HG02610 (cell line): ENCODE measurements around the gene D2HGDH.
"Not testable (repeated sequence)": the region's sequence is repeated elsewhere in the genome, so short reads cannot be mapped to it uniquely, and the experiment has no call there.

Experiments
- ATAC-seq: cut with Tn5 transposase; IDR thresholded peaks from one replicate; pipeline ENCODE4 v1.9.1; 2021; ENCODE audit warnings: mild to moderate bottlenecking, moderate library complexity; ENCODE audit not compliant: unreplicated experiment

D2HGDH gene

DNA sequence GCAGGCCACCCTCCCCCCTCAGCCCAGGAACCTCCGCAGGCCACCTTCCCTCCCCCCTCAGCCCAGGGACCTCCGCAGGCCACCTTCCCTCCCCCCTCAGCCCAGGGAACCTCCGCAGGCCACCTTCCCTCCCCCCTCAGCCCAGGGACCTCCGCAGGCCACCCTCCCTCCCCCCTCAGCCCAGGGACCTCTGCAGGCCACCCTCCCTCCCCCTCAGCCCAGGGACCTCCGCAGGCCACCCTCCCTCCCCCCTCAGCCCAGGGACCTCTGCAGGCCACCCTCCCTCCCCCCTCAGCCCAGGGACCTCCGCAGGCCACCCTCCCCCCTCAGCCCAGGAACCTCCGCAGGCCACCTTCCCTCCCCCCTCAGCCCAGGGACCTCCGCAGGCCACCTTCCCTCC, 71.8 kb downstream of the D2HGDH start:
- ATAC-seq: not testable (repeated sequence)

DNA sequence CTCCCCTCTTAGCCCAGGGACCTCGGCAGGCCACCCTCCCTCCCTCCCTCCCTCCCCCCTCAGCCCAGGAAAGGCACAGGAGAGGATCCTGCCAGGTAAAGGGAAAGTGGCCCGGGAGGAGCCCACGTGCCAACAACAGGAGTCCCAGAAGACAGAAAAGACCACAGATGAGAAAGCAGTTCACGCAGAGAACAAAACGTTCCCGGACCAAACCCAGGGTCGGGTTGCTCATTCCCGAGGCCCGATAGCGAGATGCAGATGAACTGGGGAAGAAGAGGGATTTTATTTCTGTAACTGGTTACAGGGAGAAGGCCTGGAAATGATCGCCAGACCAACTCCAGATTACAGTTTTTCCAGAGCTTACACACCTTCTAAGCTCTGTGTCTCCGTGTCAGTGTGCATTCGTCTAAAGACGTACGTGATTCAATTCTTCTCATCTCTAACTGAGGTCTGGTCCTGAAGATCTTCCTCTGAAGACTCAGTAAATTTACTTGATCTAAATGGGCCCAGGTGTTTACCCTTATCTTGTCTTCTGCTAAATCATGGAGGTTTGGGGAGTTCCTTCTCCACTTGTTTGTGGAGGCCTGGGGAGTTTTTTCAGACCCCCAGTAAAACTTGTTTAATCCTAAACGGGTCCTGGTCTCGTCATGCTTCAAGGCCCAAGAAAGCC, 73.8 kb downstream of the D2HGDH start:
- no peak for ATAC-seq

DNA sequence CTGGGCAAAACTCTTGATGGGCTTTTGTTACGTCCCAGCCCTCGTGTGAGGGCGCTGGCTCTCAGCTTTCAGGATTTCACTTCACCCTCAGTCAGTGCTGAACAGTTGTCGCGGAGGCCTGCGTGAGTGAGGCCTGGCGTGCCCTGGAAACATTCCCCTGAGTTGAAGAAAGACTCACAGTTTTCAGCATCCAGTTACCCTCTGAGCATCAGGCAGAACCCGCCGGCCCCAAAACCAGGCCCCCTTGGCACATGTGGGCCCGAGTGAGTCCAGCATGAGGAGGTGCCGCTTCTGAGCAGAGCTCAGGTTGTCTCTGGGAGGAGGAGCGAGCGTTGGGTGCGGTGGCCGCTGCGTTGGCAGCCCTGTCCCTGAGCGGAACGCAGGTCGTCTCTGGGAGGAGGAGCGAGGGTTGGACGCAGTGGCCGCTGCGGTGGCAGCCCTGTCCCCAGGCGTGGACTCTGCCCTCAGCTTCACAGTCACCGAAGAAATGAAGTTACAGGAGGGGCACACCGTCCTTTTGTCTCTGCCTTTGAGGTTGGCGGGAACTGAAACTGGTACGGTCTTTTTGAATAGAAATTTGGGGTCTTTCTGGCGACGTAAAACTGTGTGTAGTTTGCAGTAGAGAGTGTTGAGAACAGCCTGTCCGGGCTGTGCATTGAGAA, 74.4 kb downstream of the D2HGDH start, which contains the start of gene NEU4:
NEU4 (plus strand) TSS at position 473 of the 662 bp plus-strand sequence. CDS start 5,292 bp downstream, outside the sequence.
- ATAC-seq: no peak

DNA sequence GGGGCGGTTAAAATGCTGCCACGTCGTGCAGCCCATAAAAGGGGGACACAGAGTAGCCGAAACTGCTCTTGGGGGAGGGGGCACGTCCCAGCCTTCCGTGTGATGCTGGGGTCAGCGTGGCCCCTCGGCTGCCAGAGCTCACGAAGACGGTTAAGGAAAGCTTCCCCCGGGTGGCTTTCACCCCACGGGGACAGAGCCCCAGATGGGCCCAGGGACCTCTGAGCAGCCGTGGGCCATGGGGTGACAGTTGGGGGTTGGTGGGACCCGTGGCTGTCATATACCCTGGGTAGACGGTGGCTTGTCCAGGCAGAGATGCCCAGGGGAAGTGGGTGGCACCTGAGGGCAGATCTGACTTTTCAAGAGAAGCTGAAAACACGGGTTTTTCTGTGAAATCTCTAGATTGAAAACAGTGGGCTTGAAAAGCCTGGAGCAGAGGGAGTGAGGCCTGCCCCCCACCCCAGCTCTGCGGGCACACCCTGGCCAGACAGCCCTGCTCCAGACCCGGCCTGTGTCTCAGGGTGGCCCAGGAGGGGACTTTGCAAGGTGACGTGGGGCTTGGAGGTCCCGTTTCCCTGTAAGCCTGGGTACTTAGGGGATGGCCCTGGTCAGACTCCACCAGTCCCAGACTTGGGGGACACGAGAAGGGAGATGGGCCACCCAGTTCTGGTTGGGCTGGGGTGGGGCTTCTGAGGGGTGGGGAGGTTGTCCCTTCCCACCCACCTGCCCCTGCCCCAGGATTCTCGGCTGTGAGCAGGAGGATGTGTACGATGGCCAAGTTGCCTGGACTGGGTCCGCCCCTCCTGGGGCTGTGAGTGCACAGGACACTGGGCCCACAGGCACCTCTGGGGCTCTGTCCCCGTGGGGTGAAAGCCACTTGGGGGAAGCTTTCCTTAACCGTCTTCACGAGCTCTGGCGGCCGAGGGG, 75.2 kb downstream of the D2HGDH start:
- no peak for ATAC-seq

DNA sequence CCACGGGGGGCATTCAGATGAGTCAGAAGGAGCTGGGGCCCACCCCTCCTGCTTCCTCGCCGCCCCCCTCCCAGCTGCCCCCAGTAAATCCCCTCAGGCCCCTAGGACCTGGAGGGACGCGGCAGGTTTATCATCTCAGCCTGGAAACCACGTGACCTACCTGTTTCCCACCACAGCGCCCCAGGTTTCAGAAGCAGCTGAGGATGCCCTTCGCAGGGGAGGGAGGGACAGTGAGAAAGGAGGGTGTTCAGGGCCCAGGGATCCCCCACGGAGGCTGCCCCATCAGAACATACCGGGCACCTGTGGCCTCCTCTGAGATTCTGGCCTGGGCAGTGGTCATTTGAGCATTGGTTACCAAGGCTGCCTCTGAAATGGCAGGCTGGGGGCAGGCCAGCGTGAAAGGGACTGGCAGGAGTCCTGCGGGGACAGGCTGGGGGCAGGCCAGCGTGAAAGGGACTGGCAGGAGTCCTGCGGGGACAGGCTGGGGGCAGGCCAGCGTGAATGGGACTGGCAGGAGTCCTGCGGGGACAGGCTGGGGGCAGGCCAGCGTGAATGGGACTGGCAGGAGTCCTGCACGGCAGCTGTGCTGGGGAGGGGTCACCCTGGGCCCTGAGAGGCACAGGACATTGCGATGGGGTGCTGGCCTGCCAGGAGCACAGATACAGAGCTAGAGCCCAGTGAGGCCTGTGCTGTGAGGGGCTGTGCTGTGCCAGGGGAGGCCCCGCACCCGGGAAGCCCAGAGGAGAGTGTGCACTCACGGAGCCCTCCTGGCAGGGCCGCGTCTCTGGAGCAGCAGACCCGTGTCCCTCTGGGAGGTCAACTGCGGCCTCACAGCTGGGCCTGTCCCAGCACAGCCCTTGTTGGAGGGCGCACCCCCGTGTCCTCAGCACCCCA, 76.1 kb downstream of the D2HGDH start:
- ATAC-seq: no peak

DNA sequence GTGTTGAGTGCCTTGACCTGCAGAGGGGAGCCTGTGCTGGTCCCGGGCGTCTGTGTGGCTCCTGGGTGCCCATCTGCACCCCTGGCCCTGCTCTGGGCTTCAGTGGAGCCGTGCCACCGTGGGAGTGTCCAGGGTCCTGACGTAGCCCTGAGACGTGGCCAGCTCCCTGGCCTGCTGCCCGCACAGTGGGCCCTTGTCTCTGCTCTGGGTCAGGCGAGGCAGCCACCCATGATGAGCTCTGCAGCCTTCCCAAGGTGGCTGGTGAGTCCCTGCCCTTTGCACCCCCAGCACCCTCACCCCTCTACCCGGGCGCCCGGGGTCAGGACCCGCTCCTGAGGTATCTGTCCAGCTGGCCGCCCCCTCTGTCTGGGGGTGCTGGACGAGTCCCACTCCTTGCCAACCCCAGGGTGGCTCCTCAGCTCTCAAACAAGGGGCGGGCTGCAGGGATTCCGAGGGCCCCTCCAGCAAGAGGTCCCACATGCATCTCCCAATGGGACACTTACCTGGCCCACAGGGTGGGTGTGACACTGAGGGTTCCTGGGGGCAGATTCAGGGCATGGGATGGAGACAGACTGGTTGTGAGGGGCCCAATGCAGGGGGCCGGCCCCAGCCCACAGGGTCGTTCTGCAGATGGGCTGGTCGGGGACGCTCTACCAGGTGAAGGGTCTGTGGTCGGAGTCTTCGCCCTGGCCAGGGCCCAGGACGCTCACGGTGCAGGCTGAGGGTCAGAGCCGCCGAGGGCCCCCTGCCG, 76.9 kb downstream of the D2HGDH start:
- no peak for ATAC-seq

DNA sequence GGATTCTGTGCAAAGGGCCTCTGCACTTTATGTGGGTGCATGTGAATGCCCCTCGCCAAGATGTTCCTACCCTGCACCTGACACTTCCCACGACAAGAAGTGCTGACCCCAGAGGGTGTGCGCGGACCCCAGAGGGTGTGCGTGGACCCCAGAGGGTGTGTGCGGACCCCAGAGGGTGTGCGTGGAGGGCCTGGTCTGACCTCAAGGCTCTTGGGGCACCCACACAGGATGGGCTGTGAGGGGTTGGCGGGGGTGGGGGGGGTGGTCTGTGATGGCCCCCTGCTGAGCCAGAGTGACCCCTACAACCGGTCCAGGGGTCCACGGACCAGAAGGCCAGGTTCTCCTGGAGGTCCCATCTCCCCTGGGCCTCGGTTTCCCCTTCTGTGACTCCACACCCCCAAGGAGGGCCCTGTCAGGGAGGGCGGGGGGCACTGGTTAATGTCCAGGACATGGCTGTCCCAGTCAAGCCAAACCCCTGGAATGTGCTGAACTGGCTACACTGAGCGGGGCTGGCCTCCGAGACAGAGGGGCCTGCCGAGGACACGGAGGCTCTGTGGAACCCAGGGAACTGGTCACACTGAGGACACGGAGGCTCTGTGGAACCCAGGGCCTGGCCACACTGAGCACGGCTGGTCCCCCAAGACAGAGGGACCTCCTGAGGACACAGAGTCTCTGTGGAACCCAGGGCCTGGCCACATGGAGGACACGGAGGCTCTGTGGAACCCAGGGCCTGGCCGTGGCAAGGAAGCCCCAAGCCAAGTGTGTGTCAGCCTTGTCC, 77.7 kb downstream of the D2HGDH start:
- no peak for ATAC-seq

DNA sequence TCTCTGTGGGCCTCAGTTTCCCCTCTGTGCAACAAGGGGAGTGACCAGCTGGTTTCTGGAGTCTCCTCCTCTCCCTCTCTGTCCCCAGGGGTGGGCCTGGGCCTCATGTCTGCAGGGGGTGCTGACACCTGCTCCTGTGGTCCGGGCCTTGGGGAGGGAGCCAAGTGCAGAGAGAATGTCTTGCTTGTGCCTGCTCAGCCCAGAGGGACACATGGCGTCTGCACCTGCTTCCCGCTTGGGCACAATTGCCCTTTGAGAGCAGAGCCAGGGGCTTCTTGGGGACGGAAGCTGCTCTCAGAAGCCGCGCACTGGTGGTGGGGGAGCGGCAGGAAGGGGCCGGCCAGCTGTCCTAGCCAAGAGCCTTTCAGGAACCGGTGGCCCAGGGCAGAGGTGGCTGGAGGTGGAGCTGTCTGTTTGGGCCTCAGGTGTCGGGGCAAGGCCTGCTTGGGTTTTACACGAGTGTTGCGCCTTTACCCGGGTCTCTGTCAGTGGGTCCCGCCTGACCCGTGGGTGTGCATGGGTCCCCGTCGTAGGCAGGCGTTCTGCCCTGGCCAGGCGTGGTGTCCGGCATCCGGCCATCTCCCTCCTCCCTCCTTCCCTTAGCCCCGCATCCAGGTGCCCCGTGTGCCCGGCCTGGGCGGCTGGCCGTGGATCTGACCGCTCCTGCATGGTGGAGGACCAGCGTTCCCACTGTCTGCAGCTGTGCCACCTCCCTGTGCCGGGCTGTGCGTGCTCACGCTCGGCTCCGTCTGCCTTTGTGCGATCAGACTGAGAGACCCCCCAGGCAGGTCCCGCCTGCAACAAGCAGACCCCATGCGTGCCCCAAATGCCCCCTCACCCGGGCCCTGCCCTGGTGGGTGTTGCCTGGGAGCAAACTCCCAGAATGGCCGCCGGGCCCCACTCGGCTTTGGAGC, 78.6 kb downstream of the D2HGDH start:
- no peak for ATAC-seq

DNA sequence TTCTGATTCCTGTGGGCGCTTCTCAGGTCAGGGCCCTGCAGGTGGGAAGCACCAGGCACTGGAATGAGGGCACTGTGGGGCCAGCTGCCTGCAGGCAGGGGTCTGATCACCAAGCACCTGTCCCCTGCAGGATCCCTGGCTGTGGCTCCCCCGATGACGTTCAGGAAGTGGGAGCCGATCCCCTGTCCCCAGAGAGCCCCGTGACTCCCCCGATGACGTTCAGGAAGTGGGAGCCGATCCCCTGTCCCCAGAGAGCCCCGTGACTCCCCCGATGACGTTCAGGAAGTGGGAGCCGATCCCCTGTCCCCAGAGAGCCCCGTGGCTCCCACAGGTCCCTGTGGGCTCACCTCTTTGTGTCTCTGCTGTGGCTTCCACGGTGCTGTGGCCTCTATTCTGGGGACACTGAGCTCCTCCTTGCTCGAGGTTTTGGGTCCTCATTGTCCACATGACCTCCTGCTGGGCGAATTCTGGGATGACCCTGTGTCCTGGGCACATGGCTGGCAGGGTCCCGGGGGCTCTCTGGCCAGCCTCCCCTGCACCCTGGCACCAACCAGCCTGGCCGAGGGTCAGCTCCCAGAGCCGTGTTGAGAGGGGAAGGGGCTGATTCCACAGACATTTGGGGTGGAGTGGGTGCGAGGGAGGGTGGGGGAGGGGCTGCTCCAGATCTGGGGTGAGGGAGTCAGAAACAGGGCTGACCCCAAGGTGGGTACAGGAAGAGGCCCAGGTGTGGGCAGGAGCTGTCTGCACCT, 79.4 kb downstream of the D2HGDH start:
- peak; percentile 33 for ATAC-seq

DNA sequence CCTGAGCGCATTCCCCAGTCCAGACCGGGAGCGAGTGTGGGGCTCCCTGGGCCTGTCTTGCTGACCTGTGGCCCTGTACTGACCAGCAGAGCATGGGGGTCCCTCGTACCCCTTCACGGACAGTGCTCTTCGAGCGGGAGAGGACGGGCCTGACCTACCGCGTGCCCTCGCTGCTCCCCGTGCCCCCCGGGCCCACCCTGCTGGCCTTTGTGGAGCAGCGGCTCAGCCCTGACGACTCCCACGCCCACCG, 79.9 kb downstream of the D2HGDH start:
- no peak for ATAC-seq

DNA sequence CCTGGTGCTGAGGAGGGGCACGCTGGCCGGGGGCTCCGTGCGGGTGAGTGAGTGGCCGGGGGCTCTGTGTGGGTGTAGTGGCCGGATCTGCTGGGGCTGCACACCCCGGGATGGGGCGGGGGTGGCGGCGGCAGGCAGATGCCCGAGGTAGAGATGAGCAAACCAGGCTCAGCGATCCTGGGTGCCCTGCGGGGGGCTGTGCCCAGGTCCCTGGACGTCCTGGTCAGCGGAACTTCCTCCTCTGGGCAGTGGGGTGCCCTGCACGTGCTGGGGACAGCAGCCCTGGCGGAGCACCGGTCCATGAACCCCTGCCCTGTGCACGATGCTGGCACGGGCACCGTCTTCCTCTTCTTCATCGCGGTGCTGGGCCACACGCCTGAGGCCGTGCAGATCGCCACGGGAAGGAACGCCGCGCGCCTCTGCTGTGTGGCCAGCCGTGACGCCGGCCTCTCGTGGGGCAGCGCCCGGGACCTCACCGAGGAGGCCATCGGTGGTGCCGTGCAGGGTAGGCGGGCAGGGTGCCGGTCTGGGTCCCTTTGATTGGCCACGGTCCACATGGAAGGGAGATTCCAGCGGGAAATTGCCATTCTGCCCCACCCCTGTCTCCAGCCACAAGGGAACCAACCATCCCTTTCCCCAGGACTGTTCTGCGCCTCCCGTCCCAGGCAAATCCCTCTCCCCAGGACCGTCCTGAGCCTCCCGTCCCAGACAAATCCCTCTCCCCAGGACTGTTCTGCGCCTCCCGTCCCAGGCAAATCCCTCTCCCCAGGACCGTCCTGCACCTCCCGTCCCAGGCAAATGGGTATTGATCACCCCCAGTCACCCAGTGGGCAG, 80.4 kb downstream of the D2HGDH start:
- ATAC-seq: no peak

DNA sequence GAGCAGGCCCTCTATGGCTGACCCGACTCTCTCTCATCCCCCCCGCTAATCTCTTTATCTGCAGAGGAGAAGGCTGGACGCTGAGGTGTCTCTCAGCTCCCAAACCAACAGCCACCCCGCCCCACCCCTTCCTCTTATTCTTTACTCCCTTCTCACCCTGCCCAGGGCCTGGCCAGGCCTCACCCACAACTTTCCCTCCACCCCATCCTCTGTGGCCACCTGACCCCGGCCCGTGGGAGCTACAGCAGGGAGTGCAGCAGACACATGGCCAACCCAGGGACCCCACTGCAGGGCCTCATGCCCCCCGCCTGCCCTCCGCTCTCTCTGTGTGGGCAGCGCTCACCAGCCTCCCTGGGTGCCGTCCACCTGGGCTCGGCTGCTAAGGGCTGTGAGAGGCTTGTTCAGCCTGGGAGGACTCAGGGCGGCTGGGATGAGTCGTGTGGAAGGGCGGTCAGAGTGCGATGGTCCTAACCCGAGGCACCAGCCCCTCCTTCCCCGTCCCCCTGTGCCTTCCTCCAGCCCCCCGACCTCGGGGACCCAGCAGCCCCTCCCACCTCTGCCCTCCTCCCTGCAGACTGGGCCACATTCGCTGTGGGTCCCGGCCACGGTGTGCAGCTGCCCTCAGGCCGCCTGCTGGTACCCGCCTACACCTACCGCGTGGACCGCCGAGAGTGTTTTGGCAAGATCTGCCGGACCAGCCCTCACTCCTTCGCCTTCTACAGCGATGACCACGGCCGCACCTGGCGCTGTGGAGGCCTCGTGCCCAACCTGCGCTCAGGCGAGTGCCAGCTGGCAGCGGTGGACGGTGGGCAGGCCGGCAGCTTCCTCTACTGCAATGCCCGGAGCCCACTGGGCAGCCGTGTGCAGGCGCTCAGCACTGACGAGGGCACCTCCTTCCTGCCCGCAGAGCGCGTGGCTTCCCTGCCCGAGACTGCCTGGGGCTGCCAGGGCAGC, 81.3 kb downstream of the D2HGDH start:
- no peak for ATAC-seq

DNA sequence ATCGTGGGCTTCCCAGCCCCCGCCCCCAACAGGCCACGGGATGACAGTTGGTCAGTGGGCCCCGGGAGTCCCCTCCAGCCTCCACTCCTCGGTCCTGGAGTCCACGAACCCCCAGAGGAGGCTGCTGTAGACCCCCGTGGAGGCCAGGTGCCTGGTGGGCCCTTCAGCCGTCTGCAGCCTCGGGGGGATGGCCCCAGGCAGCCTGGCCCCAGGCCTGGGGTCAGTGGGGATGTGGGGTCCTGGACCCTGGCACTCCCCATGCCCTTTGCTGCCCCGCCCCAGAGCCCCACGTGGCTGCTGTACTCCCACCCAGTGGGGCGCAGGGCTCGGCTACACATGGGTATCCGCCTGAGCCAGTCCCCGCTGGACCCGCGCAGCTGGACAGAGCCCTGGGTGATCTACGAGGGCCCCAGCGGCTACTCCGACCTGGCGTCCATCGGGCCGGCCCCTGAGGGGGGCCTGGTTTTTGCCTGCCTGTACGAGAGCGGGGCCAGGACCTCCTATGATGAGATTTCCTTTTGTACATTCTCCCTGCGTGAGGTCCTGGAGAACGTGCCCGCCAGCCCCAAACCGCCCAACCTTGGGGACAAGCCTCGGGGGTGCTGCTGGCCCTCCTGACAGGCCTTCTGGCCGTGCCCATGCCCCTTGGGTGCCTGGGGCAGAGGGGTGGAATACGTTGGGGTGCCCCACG, 82.1 kb downstream of the D2HGDH start:
- ATAC-seq: no peak

DNA sequence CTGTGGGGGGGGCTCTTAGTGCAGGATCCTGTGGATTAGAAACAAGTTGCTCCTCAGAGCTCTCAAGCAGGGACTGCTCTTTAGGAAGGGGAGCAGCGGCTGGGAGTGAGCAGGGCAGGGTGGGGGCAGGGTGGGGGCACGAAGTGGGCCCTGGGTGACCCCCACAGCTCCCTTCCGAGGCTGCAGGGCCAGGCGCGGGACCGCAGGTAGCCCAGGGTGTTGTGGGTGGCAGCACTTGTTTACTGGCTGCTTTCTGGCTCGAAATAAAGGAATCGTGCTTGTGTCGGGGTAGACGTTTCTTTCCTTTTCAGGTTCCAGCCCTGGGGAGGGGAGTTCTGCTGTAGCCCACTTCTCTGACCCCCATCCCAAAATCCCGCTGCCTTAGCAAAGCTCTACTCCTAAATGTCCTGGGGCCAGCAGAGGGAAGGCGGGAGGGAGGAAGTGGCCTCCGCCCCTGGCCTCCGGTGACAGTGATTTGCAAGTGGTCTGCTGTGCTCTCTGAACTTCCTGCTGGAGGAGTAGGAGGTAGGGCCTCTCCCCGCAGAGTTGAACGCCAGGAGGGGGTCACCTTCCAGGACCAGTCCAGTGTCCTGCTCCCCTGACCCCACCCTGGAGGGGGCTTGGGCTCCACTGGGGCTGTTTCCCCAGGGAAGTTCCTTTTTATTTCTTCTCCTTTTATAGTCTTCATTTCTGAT, 82.8 kb downstream of the D2HGDH start:
- ATAC-seq: no peak
